SK-N-SH treated with all-trans-retinoic acid at 6 μM for 48 hours (cell line): ENCODE measurements around the gene PAK5.

Experiments
- ATAC-seq: fragments of 200-7000 bp; cut with Tn5 transposase; 3 replicates; pipeline ENCODE4 v1.9.1; 2020; ENCODE audit warnings: mild to moderate bottlenecking, moderate library complexity
- ARNTL ChIP-seq: fragments of 450-650 bp; formaldehyde crosslinking; IDR thresholded peaks from 2 replicates; pipeline ENCODE4 v1.5.0; 2020; ENCODE audit warnings: low read depth, mild to moderate bottlenecking, moderate library complexity, borderline replicate concordance
- CSDC2 ChIP-seq: fragments of 250-450 bp; sonication (Bioruptor Pico); IDR thresholded peaks from 2 replicates; pipeline ENCODE4 v1.5.0; 2020; ENCODE audit warnings: mild to moderate bottlenecking, moderate library complexity
- CSRNP3 ChIP-seq: fragments of 250-450 bp; sonication (Bioruptor Pico); IDR thresholded peaks from 2 replicates; pipeline ENCODE4 v1.5.1; 2021; ENCODE audit warnings: mild to moderate bottlenecking, moderate library complexity
- ESRRG ChIP-seq: fragments of 250-450 bp; sonication (Bioruptor Pico); IDR thresholded peaks from 2 replicates; pipeline ENCODE4 v1.6.1; 2021; ENCODE audit warnings: mild to moderate bottlenecking
- GLIS3 ChIP-seq: fragments of 250-450 bp; sonication (Bioruptor Pico); IDR thresholded peaks from 2 replicates; pipeline ENCODE4 v1.5.0; 2020; ENCODE audit warnings: mild to moderate bottlenecking, moderate library complexity
- ISL1 ChIP-seq: fragments of 250-450 bp; sonication (Bioruptor Pico); IDR thresholded peaks from 2 replicates; pipeline ENCODE4 v2.1.2; 2022; ENCODE audit warnings: mild to moderate bottlenecking, moderate library complexity
- OSR1 ChIP-seq: fragments of 250-450 bp; sonication (Bioruptor Pico); IDR thresholded peaks from 2 replicates; pipeline ENCODE4 v1.8.0; 2022; ENCODE audit warnings: moderate library complexity, mild to moderate bottlenecking, inconsistent platforms
- PPARA ChIP-seq: fragments of 250-450 bp; sonication (Bioruptor Pico); IDR thresholded peaks from 2 replicates; pipeline ENCODE4 v1.5.0; 2020; ENCODE audit warnings: mild to moderate bottlenecking, borderline replicate concordance
- RARB ChIP-seq: fragments of 250-450 bp; sonication (Bioruptor Pico); IDR thresholded peaks from 2 replicates; pipeline ENCODE4 v1.8.0; 2021; ENCODE audit warnings: mild to moderate bottlenecking, moderate library complexity
- SNAI2 ChIP-seq: fragments of 250-450 bp; sonication (Bioruptor Pico); IDR thresholded peaks from 2 replicates; pipeline ENCODE4 v1.5.0; 2020; ENCODE audit warnings: mild to moderate bottlenecking, moderate library complexity
- TOX ChIP-seq: fragments of 250-450 bp; sonication (Bioruptor Pico); IDR thresholded peaks from 2 replicates; pipeline ENCODE4 v1.8.0; 2021; ENCODE audit warnings: mild to moderate bottlenecking, moderate library complexity, borderline replicate concordance
- ZC3H10 ChIP-seq: fragments of 250-450 bp; sonication (Bioruptor Pico); IDR thresholded peaks from 2 replicates; pipeline ENCODE4 v1.5.1; 2021; ENCODE audit warnings: mild to moderate bottlenecking, moderate library complexity
- ZFP3 ChIP-seq: fragments of 250-450 bp; sonication (Bioruptor Pico); IDR thresholded peaks from 2 replicates; pipeline ENCODE4 v1.5.0; 2020; ENCODE audit warnings: mild to moderate bottlenecking, moderate library complexity
- ZFP30 ChIP-seq: fragments of 450-650 bp; formaldehyde crosslinking; IDR thresholded peaks from 2 replicates; pipeline ENCODE4 v1.5.0; 2022; ENCODE audit warnings: mild to moderate bottlenecking, moderate library complexity
- ZNF565 ChIP-seq: fragments of 450-650 bp; formaldehyde crosslinking; conservative IDR thresholded peaks from 2 replicates; pipeline ENCODE4 v1.5.0; 2020; ENCODE audit warnings: low read depth, mild to moderate bottlenecking, moderate library complexity
- ZNF70 ChIP-seq: fragments of 450-650 bp; formaldehyde crosslinking; IDR thresholded peaks from 2 replicates; pipeline ENCODE4 v1.5.0; 2020; ENCODE audit warnings: mild to moderate bottlenecking, moderate library complexity
- ZNF8 ChIP-seq: fragments of 450-650 bp; formaldehyde crosslinking; IDR thresholded peaks from 2 replicates; pipeline ENCODE4 v1.5.0; 2020; ENCODE audit warnings: mild to moderate bottlenecking, moderate library complexity
- TF ChIP-seq, protein P1 (sequence below): fragments of 250-450 bp; sonication (Bioruptor Pico); IDR thresholded peaks from 2 replicates; pipeline ENCODE4 v1.5.1; 2020; ENCODE audit warnings: low read depth, mild to moderate bottlenecking, moderate library complexity
- TF ChIP-seq, protein P2 (sequence below): fragments of 250-450 bp; sonication (Bioruptor Pico); IDR thresholded peaks from 2 replicates; pipeline ENCODE4 v1.5.0; 2020; ENCODE audit warnings: mild to moderate bottlenecking, moderate library complexity

The PAK5 gene

GRCh38 chr20:9523636-9524035 is 315.2 kb downstream of the PAK5 start:
- no peak for ATAC-seq
- TF ChIP-seq ISL1 (CRISPR knock-in tag): no peak
- TF ChIP-seq PPARA (CRISPR knock-in tag): no peak
- TF ChIP-seq GLIS3 (CRISPR knock-in tag): no peak
- TF ChIP-seq ZC3H10: no peak
- TF ChIP-seq ARNTL: no peak
- TF ChIP-seq ZNF565 (CRISPR knock-in tag): no peak

DNA sequence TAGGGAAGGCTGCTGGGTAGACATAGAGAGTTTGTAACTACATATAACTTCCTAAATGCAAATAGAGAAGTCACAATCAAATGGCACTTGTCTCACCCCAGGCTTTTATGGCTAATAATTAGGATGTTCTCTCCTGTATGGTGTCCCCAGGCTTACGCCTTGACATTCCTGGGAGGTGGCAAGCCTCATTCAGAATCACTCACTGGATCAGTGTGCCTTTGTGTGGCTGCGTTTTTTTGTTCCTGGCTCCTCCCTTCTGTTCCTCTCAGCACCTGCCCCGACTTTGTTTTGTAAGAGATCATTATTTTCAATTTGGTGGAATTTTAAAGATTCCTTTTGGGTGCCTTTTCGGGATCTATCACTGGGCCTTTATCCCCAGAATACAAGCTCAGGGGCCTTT is 318.8 kb downstream of the PAK5 start:
- TF ChIP-seq, protein P1, sequence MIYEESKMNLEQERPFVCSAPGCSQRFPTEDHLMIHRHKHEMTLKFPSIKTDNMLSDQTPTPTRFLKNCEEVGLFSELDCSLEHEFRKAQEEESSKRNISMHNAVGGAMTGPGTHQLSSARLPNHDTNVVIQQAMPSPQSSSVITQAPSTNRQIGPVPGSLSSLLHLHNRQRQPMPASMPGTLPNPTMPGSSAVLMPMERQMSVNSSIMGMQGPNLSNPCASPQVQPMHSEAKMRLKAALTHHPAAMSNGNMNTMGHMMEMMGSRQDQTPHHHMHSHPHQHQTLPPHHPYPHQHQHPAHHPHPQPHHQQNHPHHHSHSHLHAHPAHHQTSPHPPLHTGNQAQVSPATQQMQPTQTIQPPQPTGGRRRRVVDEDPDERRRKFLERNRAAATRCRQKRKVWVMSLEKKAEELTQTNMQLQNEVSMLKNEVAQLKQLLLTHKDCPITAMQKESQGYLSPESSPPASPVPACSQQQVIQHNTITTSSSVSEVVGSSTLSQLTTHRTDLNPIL: no peak
- TF ChIP-seq CSRNP3 (CRISPR knock-in tag): no peak
- no peak for TF ChIP-seq ZC3H10
- no peak for TF ChIP-seq GLIS3 (CRISPR knock-in tag)
- no peak for TF ChIP-seq ZFP30 (CRISPR knock-in tag)
- no peak for TF ChIP-seq ESRRG (CRISPR knock-in tag)
- ATAC-seq: no peak

DNA sequence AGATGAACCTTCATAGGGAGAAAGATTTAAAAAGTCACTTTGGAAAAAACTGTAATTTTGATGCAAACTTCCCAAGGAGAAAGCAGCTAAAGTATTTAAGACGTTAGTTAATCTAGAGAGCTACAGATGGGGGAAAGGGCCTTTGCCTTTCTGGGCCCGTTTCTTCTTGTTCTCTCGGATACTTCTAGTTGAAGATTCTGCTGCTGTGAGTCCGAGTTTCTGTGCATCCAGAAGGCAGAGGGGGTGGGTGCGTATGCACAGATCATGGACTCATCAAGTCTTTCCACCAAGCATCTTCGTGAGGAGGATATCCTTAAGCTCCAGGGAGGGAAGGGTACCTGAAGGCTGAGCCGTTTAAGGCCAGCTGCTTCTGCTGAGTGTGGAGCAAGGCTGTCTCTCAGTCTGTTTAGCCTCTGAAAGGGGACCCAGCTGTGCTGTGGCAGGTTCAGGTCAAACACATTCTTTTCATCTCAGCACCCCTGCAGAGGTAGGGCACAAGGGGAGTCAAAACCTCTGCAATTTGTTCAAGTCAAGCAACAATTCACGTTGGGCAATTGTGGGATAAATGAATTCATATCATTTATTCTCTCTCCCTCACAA is 320.2 kb downstream of the PAK5 start:
- TF ChIP-seq ZNF70 (CRISPR knock-in tag) (no peak), ARNTL (no peak), ZC3H10 (no peak), OSR1 (CRISPR knock-in tag) (no peak), ZFP30 (CRISPR knock-in tag) (no peak), ESRRG (CRISPR knock-in tag) (no peak), ISL1 (CRISPR knock-in tag) (no peak), TOX (CRISPR knock-in tag) (no peak), ZNF8 (no peak), CSDC2 (no peak), RARB (CRISPR knock-in tag) (no peak), ZFP3 (CRISPR knock-in tag) (no peak), SNAI2 (CRISPR knock-in tag) (no peak), CSRNP3 (CRISPR knock-in tag) (no peak)
- no peak for ATAC-seq

- ATAC-seq: no peak
- TF ChIP-seq TOX (CRISPR knock-in tag): no peak
These were observed 321.3 kb downstream of the PAK5 start for GRCh38 chr20:9517297-9518162.

DNA sequence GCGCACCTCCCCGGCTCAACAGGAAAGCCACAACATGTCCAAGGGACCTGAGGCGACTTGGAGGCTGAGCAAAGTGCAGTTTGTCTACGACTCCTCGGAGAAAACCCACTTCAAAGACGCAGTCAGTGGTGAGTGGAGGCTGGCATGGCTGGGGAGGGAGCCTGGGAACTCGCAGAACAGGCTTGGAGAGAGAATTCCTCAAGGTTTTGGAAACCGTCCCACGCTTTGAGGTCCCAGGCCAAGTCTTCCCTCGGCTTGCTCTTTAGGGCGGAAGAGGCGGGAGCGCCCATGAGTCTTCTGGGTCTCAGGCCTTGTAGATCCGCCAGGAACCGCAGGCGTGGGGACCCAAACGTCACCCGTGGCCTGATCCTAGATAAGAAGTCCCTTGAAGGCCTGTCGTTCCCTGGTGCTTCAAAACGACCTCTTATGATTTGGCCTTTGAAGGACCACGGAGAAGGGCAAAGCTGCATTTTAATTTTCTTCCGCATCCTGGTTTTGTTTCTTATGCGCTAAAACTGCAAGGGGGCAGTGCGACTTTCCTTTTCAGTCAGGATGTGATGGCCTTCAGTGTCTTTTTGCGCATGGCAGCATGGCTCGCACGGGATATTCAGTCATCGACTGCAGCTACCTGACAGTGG is 322.5 kb downstream of the PAK5 start:
- ATAC-seq: no peak
- TF ChIP-seq ZNF8: no peak
- TF ChIP-seq, protein P1: no peak
- no peak for TF ChIP-seq ZC3H10
- no peak for TF ChIP-seq ESRRG (CRISPR knock-in tag)
- TF ChIP-seq OSR1 (CRISPR knock-in tag): no peak
- TF ChIP-seq, protein P2, sequence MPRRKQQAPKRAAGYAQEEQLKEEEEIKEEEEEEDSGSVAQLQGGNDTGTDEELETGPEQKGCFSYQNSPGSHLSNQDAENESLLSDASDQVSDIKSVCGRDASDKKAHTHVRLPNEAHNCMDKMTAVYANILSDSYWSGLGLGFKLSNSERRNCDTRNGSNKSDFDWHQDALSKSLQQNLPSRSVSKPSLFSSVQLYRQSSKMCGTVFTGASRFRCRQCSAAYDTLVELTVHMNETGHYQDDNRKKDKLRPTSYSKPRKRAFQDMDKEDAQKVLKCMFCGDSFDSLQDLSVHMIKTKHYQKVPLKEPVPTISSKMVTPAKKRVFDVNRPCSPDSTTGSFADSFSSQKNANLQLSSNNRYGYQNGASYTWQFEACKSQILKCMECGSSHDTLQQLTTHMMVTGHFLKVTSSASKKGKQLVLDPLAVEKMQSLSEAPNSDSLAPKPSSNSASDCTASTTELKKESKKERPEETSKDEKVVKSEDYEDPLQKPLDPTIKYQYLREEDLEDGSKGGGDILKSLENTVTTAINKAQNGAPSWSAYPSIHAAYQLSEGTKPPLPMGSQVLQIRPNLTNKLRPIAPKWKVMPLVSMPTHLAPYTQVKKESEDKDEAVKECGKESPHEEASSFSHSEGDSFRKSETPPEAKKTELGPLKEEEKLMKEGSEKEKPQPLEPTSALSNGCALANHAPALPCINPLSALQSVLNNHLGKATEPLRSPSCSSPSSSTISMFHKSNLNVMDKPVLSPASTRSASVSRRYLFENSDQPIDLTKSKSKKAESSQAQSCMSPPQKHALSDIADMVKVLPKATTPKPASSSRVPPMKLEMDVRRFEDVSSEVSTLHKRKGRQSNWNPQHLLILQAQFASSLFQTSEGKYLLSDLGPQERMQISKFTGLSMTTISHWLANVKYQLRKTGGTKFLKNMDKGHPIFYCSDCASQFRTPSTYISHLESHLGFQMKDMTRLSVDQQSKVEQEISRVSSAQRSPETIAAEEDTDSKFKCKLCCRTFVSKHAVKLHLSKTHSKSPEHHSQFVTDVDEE (CRISPR knock-in tag): no peak
- no peak for TF ChIP-seq CSRNP3 (CRISPR knock-in tag)
- TF ChIP-seq CSDC2: no peak
- no peak for TF ChIP-seq TOX (CRISPR knock-in tag)
- no peak for TF ChIP-seq ZFP3 (CRISPR knock-in tag)
- no peak for TF ChIP-seq ARNTL
